ENCODE results near the gene VEGFA. TPM values are rescaled to one million over a fixed set of nuclear protein-coding genes. Genes with fewer than 3 reads are reported as not detected.

Gene VEGFA
- total RNA-seq (2022; extraction: Qiagen RNA extraction) = 28.6 to 31.0 TPM (median 30.3 TPM) in 5 replicates

DNA sequence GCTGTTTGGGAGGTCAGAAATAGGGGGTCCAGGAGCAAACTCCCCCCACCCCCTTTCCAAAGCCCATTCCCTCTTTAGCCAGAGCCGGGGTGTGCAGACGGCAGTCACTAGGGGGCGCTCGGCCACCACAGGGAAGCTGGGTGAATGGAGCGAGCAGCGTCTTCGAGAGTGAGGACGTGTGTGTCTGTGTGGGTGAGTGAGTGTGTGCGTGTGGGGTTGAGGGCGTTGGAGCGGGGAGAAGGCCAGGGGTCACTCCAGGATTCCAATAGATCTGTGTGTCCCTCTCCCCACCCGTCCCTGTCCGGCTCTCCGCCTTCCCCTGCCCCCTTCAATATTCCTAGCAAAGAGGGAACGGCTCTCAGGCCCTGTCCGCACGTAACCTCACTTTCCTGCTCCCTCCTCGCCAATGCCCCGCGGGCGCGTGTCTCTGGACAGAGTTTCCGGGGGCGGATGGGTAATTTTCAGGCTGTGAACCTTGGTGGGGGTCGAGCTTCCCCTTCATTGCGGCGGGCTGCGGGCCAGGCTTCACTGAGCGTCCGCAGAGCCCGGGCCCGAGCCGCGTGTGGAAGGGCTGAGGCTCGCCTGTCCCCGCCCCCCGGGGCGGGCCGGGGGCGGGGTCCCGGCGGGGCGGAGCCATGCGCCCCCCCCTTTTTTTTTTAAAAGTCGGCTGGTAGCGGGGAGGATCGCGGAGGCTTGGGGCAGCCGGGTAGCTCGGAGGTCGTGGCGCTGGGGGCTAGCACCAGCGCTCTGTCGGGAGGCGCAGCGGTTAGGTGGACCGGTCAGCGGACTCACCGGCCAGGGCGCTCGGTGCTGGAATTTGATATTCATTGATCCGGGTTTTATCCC, at the start of gene VEGFA:
VEGFA (plus strand) TSS at position 686 of the 846 bp plus-strand sequence.

Other genes starting within 250 kb of the VEGFA start
- gene XPO5, start 194.2 kb upstream of the VEGFA start, total RNA-seq (2022; extraction: Qiagen RNA extraction) = 23.5 to 28.5 TPM (median 26.2 TPM) in 5 replicates
- gene POLH, start 194.0 kb upstream of the VEGFA start, total RNA-seq (2022; extraction: Qiagen RNA extraction) = 8.1 to 10.2 TPM (median 8.4 TPM) in 5 replicates
- gene GTPBP2, start 140.9 kb upstream of the VEGFA start, total RNA-seq (2022; extraction: Qiagen RNA extraction) = 15.4 to 19.6 TPM (median 17.6 TPM) in 5 replicates
- 34.3 to 36.8 TPM (median 35.9 TPM) in 5 replicates for gene MAD2L1BP, start 134.4 kb upstream of the VEGFA start, total RNA-seq (2022; extraction: Qiagen RNA extraction)
- 0.15 to 0.27 TPM (median 0.17 TPM) in 5 replicates for gene RSPH9, start 125.2 kb upstream of the VEGFA start, total RNA-seq (2022; extraction: Qiagen RNA extraction)
- 47.1 to 51.8 TPM (median 50.0 TPM) in 5 replicates for gene MRPS18A, start 82.4 kb upstream of the VEGFA start, total RNA-seq (2022; extraction: Qiagen RNA extraction)

Measured in A549 treated with AZD2906 at 1 μM for 4 hours (cell line).